ENCODE measurements around the gene HDHD5.

DNA sequence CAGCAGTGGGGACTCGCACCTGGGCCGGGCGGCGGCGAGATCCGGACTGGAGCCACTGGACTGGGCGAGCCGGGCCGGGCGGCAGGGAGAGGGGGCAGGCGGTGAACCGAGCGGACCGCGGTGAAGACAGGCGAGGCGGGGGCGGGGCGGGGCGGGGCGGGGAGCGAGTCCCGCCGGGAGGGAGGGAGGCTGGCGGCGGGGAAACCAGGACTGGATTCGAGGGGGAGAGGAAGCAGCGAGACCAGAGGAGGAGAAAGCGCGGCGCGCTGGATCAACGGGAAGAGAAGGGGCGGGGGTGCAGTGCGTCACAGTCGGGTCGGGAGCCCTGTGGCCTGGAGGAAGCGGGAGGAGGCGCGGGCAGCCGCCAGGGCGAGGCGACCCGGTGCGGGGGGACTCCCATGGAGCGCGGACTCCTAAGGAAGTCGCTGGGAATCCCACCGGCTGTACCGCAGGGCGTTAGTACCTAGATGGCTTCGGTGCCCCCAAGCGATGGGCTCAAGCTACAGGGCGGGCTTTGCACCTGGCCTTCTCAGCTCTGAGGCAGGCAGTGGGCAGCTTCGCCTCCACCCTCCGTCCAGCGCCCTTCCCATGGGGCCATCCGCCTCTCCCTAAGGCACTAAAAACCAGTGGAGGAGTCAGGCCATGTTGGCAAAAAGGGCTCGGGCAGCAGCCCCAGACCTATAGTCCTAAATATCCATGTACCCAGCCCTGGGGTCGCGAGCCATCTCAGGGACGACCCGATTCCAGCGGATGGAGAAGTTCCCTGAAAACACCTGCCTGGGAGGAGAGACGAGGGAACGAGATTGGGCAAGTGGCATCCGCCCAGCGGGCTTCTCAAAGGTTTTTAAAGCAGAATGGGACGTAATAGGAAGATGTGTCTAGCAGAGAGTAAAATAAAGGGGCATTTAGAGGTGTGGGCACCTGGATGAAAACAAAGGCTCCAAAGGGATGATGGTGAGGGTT, 37.6 kb downstream of the HDHD5 start, which contains the start of gene TMEM121B:
- TF ChIP-seq EP300 (conservative IDR thresholded peaks at IDR 0.05; ENCODE audit: poor library complexity, severe bottlenecking) (no peak), POLR2AphosphoS5 (IDR thresholded peaks at IDR 0.05) (peak; percentile 67), MXI1 (conservative IDR thresholded peaks at IDR 0.05; ENCODE audit: poor library complexity, severe bottlenecking) (no peak), SMC3 (conservative IDR thresholded peaks at IDR 0.05; ENCODE audit: poor library complexity) (no peak)
- TF ChIP-seq, protein P1, sequence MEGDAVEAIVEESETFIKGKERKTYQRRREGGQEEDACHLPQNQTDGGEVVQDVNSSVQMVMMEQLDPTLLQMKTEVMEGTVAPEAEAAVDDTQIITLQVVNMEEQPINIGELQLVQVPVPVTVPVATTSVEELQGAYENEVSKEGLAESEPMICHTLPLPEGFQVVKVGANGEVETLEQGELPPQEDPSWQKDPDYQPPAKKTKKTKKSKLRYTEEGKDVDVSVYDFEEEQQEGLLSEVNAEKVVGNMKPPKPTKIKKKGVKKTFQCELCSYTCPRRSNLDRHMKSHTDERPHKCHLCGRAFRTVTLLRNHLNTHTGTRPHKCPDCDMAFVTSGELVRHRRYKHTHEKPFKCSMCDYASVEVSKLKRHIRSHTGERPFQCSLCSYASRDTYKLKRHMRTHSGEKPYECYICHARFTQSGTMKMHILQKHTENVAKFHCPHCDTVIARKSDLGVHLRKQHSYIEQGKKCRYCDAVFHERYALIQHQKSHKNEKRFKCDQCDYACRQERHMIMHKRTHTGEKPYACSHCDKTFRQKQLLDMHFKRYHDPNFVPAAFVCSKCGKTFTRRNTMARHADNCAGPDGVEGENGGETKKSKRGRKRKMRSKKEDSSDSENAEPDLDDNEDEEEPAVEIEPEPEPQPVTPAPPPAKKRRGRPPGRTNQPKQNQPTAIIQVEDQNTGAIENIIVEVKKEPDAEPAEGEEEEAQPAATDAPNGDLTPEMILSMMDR (IDR thresholded peaks at IDR 0.05; ENCODE audit: poor library complexity, severe bottlenecking), result peak; percentile 34

All from neural cell (in vitro differentiated cells).